Smooth muscle cell (in vitro differentiated cells): ENCODE results near the gene ATG2B. TPM values are rescaled to one million over a fixed set of nuclear protein-coding genes. Genes with fewer than 3 reads are reported as not detected.

Experiments
- DNase-seq: peaks from one replicate; lab custom pipeline; 2025; ENCODE audit not compliant: unreplicated experiment; lab: John Stamatoyannopoulos, UW
- H2AFZ ChIP-seq: fragments of 200-600 bp; sonication (generic); 2 replicates; pipeline ENCODE4 v1.6.0; 2016; ENCODE audit warnings: antibody characterized with exemption, low read depth, mild to moderate bottlenecking
- H3F3A ChIP-seq: fragments of 200-600 bp; sonication (generic); 2 replicates; pipeline ENCODE4 v1.6.0; 2017; ENCODE audit warnings: antibody characterized with exemption, low read depth
- H3K27ac ChIP-seq: fragments of 200-600 bp; sonication (generic); 2 replicates; pipeline ENCODE4 v1.5.1; 2016; ENCODE audit warnings: low read depth, mild to moderate bottlenecking
- H3K27me3 ChIP-seq: fragments of 200-600 bp; sonication (generic); 2 replicates; pipeline ENCODE4 v1.6.1; 2016; ENCODE audit warnings: low read depth, mild to moderate bottlenecking
- H3K36me3 ChIP-seq: fragments of 200-600 bp; sonication (generic); 2 replicates; pipeline ENCODE4 v1.5.1; 2016; ENCODE audit warnings: low read depth
- H3K4me1 ChIP-seq: fragments of 200-600 bp; sonication (generic); 2 replicates; pipeline ENCODE4 v1.5.1; 2016; ENCODE audit warnings: low read depth
- H3K4me2 ChIP-seq: fragments of 200-600 bp; sonication (generic); 2 replicates; pipeline ENCODE4 v1.6.0; 2016; ENCODE audit warnings: mild to moderate bottlenecking
- H3K4me3 ChIP-seq: fragments of 200-600 bp; sonication (generic); 2 replicates; pipeline ENCODE4 v1.5.1; 2016; ENCODE audit warnings: mild to moderate bottlenecking
- H3K79me2 ChIP-seq: fragments of 200-600 bp; sonication (generic); 2 replicates; pipeline ENCODE4 v1.6.0; 2016; ENCODE audit warnings: low read depth, mild to moderate bottlenecking
- H3K9ac ChIP-seq: fragments of 200-600 bp; sonication (generic); 2 replicates; pipeline ENCODE4 v1.6.0; 2016; ENCODE audit warnings: low read depth
- H3K9me3 ChIP-seq: fragments of 200-600 bp; sonication (generic); replicated peaks from 2 replicates; pipeline ENCODE4 v1.5.1; 2016; ENCODE audit warnings: low read depth
- H4K20me1 ChIP-seq: fragments of 200-600 bp; sonication (generic); 2 replicates; pipeline ENCODE4 v1.6.0; 2016; ENCODE audit warnings: low read depth
- WGBS: methylation state at CpG from one replicate; pipeline ENCODE4 v1.1.7; 2016; ENCODE audit warnings: low lambda C conversion rate; 5-methylcytosine and 5-hydroxymethylcytosine counted together
- polyA plus RNA-seq: library from polyadenylated mRNA; unstranded; fragments of >200 nt; fragmentation: Nextera tagmentation; extraction: Ambion mirVana; gene quantifications from 2 replicates; pipeline ENCODE4 v1.2.1, GENCODE V29; 2016
- total RNA-seq: library from RNA; depleted of rRNA; stranded (reverse); fragments of >200 nt; gene quantifications from 2 replicates; pipeline ENCODE4 v1.2.3, GENCODE V29; 2014
- TF ChIP-seq, protein P1 (sequence below): fragments of 200-600 bp; sonication (generic); IDR thresholded peaks from 2 replicates; pipeline ENCODE4 v1.5.1; 2017; ENCODE audit warnings: borderline replicate concordance, mild to moderate bottlenecking, antibody characterized with exemption; ENCODE audit not compliant: insufficient read depth, poor library complexity, severe bottlenecking

Gene ATG2B, protein sequence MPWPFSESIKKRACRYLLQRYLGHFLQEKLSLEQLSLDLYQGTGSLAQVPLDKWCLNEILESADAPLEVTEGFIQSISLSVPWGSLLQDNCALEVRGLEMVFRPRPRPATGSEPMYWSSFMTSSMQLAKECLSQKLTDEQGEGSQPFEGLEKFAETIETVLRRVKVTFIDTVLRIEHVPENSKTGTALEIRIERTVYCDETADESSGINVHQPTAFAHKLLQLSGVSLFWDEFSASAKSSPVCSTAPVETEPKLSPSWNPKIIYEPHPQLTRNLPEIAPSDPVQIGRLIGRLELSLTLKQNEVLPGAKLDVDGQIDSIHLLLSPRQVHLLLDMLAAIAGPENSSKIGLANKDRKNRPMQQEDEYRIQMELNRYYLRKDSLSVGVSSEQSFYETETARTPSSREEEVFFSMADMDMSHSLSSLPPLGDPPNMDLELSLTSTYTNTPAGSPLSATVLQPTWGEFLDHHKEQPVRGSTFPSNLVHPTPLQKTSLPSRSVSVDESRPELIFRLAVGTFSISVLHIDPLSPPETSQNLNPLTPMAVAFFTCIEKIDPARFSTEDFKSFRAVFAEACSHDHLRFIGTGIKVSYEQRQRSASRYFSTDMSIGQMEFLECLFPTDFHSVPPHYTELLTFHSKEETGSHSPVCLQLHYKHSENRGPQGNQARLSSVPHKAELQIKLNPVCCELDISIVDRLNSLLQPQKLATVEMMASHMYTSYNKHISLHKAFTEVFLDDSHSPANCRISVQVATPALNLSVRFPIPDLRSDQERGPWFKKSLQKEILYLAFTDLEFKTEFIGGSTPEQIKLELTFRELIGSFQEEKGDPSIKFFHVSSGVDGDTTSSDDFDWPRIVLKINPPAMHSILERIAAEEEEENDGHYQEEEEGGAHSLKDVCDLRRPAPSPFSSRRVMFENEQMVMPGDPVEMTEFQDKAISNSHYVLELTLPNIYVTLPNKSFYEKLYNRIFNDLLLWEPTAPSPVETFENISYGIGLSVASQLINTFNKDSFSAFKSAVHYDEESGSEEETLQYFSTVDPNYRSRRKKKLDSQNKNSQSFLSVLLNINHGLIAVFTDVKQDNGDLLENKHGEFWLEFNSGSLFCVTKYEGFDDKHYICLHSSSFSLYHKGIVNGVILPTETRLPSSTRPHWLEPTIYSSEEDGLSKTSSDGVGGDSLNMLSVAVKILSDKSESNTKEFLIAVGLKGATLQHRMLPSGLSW (N-terminal part only)
- 21.5 and 22.3 TPM in 2 replicates for total RNA-seq
- 1.5 and 1.9 TPM in 2 replicates for polyA plus RNA-seq

DNA sequence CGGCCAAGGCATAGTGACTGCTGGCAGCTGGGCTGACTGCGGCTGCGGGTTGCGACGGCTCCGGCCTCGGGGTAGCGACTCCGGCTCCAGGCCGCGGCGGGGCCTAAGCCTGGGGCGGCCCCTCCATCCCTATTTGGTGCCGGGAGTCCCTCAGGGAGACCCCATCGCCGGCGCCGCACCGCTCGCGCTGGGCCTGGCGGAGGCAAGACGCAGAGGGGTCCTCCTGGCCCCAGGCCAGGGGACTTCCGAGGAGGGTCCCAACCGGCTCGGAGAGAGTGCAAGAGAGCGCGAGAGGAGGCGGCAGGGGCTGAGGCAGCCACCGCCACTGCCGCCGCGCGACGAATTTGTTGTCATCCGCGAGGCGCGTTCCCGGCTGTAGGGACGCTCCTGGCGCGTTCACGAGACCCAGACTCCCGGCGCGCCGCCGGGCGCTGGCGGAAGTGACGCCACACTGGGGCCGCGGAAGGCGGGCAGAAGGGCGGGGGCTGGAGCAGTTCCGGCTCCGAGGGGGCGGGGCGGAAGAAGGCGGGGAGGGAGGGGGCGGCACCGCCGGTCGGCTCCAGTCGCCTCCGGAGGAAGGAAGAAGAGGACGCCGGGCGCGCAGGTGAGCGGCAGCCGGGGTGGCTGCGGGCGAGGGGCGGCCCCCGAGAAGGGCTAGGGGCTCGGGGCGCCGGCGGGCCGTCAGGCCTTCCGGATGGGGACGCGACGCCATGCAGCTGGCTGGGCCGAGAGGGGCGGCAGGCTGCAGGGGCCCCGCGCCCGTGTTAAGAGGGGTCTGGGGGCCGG, at the start of gene ATG2B, which contains the start of gene GSKIP:
Gene ATG2B, minus strand, starts transcription at position 377 of the 786 bp plus-strand sequence. Its CDS starts 365 bp downstream, at position 12.
Gene GSKIP, plus strand, starts transcription at position 562 of the 786 bp plus-strand sequence. CDS start 18,722 bp downstream, outside the sequence.
- Histone ChIP-seq H3K27ac (peak within 1 kb of the TSS; percentile 99), H3F3A (peaks cover 14% of the 10 kb centered on the region), H3K9ac (peak within 1 kb of the TSS; percentile 99), H3K4me1 (peaks cover 16% of the 10 kb centered on the region), H3K4me3 (peak within 1 kb of the TSS; percentile 92), H2AFZ (peak within 1 kb of the TSS; percentile 93), H3K36me3 (no peaks in the 10 kb centered on the region), H3K27me3 (no peaks in the 10 kb centered on the region), H4K20me1 (peaks cover 78% of the 10 kb centered on the region), H3K79me2 (peaks cover 84% of the 10 kb centered on the region), H3K4me2 (peak within 1 kb of the TSS; percentile 95), H3K9me3 (no peaks in the 10 kb centered on the region)
- under 1% methylated on average over 73 of the region's 92 CpGs for WGBS
- DNase-seq, result peak; percentile 82
- TF ChIP-seq, protein P1, sequence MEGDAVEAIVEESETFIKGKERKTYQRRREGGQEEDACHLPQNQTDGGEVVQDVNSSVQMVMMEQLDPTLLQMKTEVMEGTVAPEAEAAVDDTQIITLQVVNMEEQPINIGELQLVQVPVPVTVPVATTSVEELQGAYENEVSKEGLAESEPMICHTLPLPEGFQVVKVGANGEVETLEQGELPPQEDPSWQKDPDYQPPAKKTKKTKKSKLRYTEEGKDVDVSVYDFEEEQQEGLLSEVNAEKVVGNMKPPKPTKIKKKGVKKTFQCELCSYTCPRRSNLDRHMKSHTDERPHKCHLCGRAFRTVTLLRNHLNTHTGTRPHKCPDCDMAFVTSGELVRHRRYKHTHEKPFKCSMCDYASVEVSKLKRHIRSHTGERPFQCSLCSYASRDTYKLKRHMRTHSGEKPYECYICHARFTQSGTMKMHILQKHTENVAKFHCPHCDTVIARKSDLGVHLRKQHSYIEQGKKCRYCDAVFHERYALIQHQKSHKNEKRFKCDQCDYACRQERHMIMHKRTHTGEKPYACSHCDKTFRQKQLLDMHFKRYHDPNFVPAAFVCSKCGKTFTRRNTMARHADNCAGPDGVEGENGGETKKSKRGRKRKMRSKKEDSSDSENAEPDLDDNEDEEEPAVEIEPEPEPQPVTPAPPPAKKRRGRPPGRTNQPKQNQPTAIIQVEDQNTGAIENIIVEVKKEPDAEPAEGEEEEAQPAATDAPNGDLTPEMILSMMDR, result no peak

DNA sequence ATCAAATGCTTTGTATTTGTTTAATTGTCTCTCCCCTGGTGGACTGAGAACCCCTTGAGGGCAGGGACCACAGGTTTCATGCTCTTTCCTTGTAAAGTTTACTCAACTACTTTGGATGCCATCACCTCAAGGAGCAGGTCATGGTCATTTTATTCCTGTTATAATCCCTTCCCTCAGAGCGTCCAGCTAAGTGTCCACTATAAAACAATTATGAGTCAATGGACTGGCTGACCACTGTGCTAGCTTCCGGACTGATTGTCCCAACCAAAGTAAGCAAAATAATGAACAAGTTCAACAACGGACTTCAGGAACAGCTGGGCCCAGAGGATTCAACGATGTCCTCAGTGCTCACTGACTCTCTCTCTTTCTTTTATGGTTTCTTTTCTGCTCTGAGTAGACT, 47.0 kb upstream of the ATG2B start:
- no peak overlapping the region for H3K4me3 ChIP-seq
- no peak overlapping the region for H3K9ac ChIP-seq
- H3K79me2 ChIP-seq, result no peaks in the 10 kb centered on the region
- no peaks in the 10 kb centered on the region for H3K4me1 ChIP-seq
- WGBS, result over 99% methylated on average over 4 of the region's 4 CpGs
- H3K27ac ChIP-seq, result no peak overlapping the region
- no peak overlapping the region for H3K4me2 ChIP-seq
- no peaks in the 10 kb centered on the region for H3K9me3 ChIP-seq
- no peaks in the 10 kb centered on the region for H3F3A ChIP-seq
- DNase-seq, result no peak
- no peaks in the 10 kb centered on the region for H4K20me1 ChIP-seq
- TF ChIP-seq, protein P1, result no peak
- H3K36me3 ChIP-seq, result no peaks in the 10 kb centered on the region
- no peak overlapping the region for H2AFZ ChIP-seq
- H3K27me3 ChIP-seq, result no peaks in the 10 kb centered on the region

DNA sequence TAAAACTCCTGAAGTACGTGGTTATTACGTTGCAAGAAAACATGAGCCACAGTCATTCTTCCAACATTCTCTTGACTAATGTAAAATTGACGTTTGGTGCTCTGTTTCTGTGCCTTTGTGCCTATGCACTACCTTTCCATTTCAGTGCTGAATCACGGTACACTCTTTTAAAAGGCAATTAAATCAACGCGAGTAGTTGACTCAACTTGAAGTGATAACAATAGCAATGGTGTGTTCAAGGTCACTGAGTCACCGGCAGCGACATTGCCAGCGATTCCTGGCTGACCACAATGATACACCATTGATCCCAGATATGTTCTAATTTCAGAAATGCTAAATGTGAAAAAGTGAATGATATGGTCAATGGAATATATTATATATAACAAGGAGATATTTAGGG, 46.6 kb upstream of the ATG2B start:
- DNase-seq, result no peak
- Histone ChIP-seq H3K9ac (no peak overlapping the region), H3K27ac (no peak overlapping the region), H3K9me3 (no peaks in the 10 kb centered on the region), H3K36me3 (no peaks in the 10 kb centered on the region), H2AFZ (no peak overlapping the region), H4K20me1 (no peaks in the 10 kb centered on the region), H3K79me2 (no peaks in the 10 kb centered on the region), H3K27me3 (no peaks in the 10 kb centered on the region), H3F3A (no peaks in the 10 kb centered on the region), H3K4me2 (no peak overlapping the region), H3K4me1 (no peaks in the 10 kb centered on the region), H3K4me3 (no peak overlapping the region)
- WGBS, result 79% methylated on average over 9 of the region's 9 CpGs
- TF ChIP-seq, protein P1, result no peak
